ENCODE measurements around the gene GPC6.

Gene GPC6

DNA sequence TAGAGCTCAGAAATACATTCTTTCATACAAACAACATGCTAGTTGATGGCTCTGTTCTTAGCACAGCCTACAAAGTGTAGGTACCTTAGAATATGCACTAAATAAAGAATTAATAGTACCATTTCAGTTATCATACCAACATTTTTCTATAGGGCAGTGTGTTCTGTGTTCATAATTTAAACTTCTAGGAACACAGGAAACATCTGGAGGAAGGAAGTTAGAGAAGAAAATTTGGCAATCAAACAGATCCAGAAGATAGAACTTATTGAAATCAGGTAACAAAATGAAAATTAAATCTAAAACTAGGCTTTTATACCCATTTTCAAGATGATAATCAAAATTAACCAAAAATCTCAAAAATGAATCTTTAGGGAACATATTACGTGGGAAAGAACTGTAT, 725.3 kb downstream of the GPC6 start:
- Histone ChIP-seq H3K27ac (ENCODE audit: low read depth in 2 of 2, low read length in 2 of 2) (no peak overlapping the region), H3K4me1 (ENCODE audit: control insufficient read depth in 2 of 2, insufficient read depth in 2 of 2, low read length in 2 of 2) (no peaks in the 10 kb centered on the region), H3K4me3 (ENCODE audit: low read length in 2 of 2) (no peak overlapping the region), H3K27me3 (ENCODE audit: control insufficient read depth in 2 of 2, insufficient read depth in 2 of 2, low read length in 2 of 2) (no peaks in the 10 kb centered on the region), H3K36me3 (ENCODE audit: control insufficient read depth in 2 of 2, insufficient read depth in 2 of 2, low read length in 2 of 2) (no peaks in the 10 kb centered on the region), H3K9ac (ENCODE audit: low read depth in 1 of 2, low read length in 2 of 2) (no peak overlapping the region), H3K9me3 (ENCODE audit: control insufficient read depth in 2 of 2, low read length in 2 of 2) (no peaks in the 10 kb centered on the region)

DNA sequence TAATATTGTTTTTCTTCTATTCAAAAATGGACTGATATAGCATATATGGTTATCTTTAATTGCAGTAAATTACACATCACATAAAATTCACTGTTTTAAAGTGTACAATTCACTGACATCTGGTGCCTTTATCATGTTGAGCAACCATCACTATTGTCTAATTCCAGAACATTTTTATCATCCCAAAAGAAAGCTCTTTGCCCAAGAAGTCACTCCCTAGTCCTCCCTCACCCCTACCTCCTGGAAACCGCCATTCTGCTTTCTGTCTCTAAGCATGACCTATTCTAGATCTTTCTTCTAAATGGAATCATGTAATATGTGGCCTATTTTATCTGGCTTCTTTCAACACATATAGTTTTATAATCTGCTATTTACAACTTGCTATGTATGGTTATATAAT, 727.2 kb downstream of the GPC6 start:
- no peak overlapping the region for H3K9ac ChIP-seq (ENCODE audit: low read depth in 1 of 2, low read length in 2 of 2)
- H3K36me3 ChIP-seq (ENCODE audit: control insufficient read depth in 2 of 2, insufficient read depth in 2 of 2, low read length in 2 of 2): no peaks in the 10 kb centered on the region
- H3K27me3 ChIP-seq (ENCODE audit: control insufficient read depth in 2 of 2, insufficient read depth in 2 of 2, low read length in 2 of 2): no peaks in the 10 kb centered on the region
- H3K4me1 ChIP-seq (ENCODE audit: control insufficient read depth in 2 of 2, insufficient read depth in 2 of 2, low read length in 2 of 2): no peaks in the 10 kb centered on the region
- no peaks in the 10 kb centered on the region for H3K9me3 ChIP-seq (ENCODE audit: control insufficient read depth in 2 of 2, low read length in 2 of 2)
- H3K27ac ChIP-seq (ENCODE audit: low read depth in 2 of 2, low read length in 2 of 2): no peak overlapping the region
- H3K4me3 ChIP-seq (ENCODE audit: low read length in 2 of 2): no peak overlapping the region

DNA sequence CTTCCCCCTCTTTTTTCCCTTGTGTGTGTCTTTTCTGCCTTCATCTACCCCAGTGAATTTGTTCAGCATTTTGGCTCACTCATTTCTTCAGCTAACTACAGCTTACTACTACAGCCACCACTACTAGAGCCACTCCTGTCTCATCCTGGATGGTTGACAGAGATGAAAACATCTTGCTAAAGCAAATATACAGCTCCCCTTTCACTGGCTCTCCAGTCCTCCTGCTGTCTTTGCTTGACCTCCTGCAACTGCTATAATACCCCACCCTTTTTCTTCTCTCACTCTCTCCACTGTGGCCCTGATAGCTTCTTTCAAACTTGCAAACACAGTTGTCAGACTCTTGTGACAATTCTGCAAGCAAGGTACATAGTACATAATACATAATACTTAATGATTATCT, 729.3 kb downstream of the GPC6 start:
- no peaks in the 10 kb centered on the region for H3K9me3 ChIP-seq (ENCODE audit: control insufficient read depth in 2 of 2, low read length in 2 of 2)
- H3K4me1 ChIP-seq (ENCODE audit: control insufficient read depth in 2 of 2, insufficient read depth in 2 of 2, low read length in 2 of 2): no peaks in the 10 kb centered on the region
- no peaks in the 10 kb centered on the region for H3K36me3 ChIP-seq (ENCODE audit: control insufficient read depth in 2 of 2, insufficient read depth in 2 of 2, low read length in 2 of 2)
- H3K4me3 ChIP-seq (ENCODE audit: low read length in 2 of 2): no peak overlapping the region
- no peaks in the 10 kb centered on the region for H3K27me3 ChIP-seq (ENCODE audit: control insufficient read depth in 2 of 2, insufficient read depth in 2 of 2, low read length in 2 of 2)
- H3K27ac ChIP-seq (ENCODE audit: low read depth in 2 of 2, low read length in 2 of 2): peak overlapping the region in 1 of 2 donors; percentile 14
- no peak overlapping the region for H3K9ac ChIP-seq (ENCODE audit: low read depth in 1 of 2, low read length in 2 of 2)

DNA sequence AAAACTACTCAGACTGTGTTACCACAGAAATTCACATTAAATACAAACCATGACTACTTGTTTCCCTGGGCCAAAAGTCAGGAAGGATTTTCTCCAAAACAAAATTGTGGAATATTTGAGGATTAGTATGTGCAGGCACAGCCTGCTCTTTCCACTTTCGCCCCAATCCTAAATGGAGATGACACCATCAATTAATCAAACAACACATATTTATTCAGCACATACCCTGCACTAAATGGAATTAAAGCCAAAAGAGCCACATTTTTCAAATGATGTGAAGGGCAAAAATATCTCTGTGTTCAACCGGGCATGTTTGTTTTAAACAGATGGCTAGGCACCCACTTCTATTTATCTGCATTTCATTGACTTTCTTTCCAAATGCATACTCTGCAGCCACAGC, 729.8 kb downstream of the GPC6 start:
- no peaks in the 10 kb centered on the region for H3K9me3 ChIP-seq (ENCODE audit: control insufficient read depth in 2 of 2, low read length in 2 of 2)
- H3K9ac ChIP-seq (ENCODE audit: low read depth in 1 of 2, low read length in 2 of 2): no peak overlapping the region
- H3K27ac ChIP-seq (ENCODE audit: low read depth in 2 of 2, low read length in 2 of 2): no peak overlapping the region
- H3K36me3 ChIP-seq (ENCODE audit: control insufficient read depth in 2 of 2, insufficient read depth in 2 of 2, low read length in 2 of 2): no peaks in the 10 kb centered on the region
- H3K27me3 ChIP-seq (ENCODE audit: control insufficient read depth in 2 of 2, insufficient read depth in 2 of 2, low read length in 2 of 2): no peaks in the 10 kb centered on the region
- H3K4me1 ChIP-seq (ENCODE audit: control insufficient read depth in 2 of 2, insufficient read depth in 2 of 2, low read length in 2 of 2): no peaks in the 10 kb centered on the region
- H3K4me3 ChIP-seq (ENCODE audit: low read length in 2 of 2): no peak overlapping the region

DNA sequence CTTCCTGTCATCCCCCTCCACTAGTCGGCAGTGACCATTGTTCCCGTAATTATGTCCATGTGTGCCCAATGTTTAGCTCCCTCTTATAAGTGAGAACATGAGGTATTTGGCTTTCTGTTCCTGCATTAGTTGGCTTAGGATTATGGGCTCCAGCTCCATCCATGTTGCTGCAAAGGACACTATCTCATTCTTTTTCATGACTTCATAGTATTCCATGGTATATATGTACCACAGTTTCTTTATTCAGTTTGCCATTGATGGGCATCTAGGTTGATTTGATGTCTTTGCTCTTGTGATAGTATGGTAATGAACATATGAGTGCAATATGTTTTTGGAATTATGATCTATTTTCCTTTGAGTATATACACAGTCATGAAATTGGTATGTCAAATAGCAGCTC, 730.8 kb downstream of the GPC6 start:
- Histone ChIP-seq H3K27ac (ENCODE audit: low read depth in 2 of 2, low read length in 2 of 2) (no peak overlapping the region), H3K4me3 (ENCODE audit: low read length in 2 of 2) (no peak overlapping the region), H3K36me3 (ENCODE audit: control insufficient read depth in 2 of 2, insufficient read depth in 2 of 2, low read length in 2 of 2) (no peaks in the 10 kb centered on the region), H3K4me1 (ENCODE audit: control insufficient read depth in 2 of 2, insufficient read depth in 2 of 2, low read length in 2 of 2) (no peaks in the 10 kb centered on the region), H3K9ac (ENCODE audit: low read depth in 1 of 2, low read length in 2 of 2) (no peak overlapping the region), H3K9me3 (ENCODE audit: control insufficient read depth in 2 of 2, low read length in 2 of 2) (no peaks in the 10 kb centered on the region), H3K27me3 (ENCODE audit: control insufficient read depth in 2 of 2, insufficient read depth in 2 of 2, low read length in 2 of 2) (no peaks in the 10 kb centered on the region)

DNA sequence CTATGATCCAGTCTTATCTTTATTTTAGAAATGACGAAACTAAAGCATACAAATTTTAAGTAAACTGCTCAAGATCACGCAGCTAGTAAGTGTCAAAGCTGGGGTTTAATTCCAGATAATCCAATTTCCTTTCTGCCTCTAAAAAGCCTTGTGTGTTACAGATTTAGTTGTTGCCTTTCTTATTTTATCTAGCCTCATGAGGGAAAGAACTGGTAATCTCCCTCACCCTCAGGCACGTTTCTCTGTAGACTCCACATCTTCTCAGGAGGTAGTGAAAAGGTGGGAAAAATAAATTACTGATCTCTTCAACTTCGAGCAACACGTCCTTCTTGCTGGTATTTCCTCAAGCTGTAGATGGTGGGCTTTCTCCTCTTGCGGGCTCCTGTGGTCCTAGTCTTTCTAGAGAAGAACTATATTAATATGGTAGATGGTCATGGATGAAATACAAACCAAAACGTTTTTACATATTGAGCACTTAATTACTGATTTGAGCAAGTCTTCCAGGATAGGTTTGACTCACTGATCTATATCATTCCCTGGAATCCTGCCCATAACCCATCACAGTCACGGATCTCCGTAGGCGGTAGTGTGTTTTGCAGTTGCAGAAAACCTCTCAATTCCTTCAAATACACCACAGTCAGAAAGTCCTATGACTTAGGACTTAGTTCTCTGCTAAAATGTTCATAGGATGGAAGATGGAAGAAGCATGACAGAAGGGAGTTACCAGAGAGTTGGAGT, 733.4 kb downstream of the GPC6 start:
- H3K27ac ChIP-seq (ENCODE audit: low read depth in 2 of 2, low read length in 2 of 2): no peak overlapping the region
- H3K36me3 ChIP-seq (ENCODE audit: control insufficient read depth in 2 of 2, insufficient read depth in 2 of 2, low read length in 2 of 2): no peaks in the 10 kb centered on the region
- no peak overlapping the region for H3K9ac ChIP-seq (ENCODE audit: low read depth in 1 of 2, low read length in 2 of 2)
- no peaks in the 10 kb centered on the region for H3K4me1 ChIP-seq (ENCODE audit: control insufficient read depth in 2 of 2, insufficient read depth in 2 of 2, low read length in 2 of 2)
- H3K4me3 ChIP-seq (ENCODE audit: low read length in 2 of 2): no peak overlapping the region
- H3K27me3 ChIP-seq (ENCODE audit: control insufficient read depth in 2 of 2, insufficient read depth in 2 of 2, low read length in 2 of 2): no peaks in the 10 kb centered on the region
- H3K9me3 ChIP-seq (ENCODE audit: control insufficient read depth in 2 of 2, low read length in 2 of 2): no peaks in the 10 kb centered on the region

DNA sequence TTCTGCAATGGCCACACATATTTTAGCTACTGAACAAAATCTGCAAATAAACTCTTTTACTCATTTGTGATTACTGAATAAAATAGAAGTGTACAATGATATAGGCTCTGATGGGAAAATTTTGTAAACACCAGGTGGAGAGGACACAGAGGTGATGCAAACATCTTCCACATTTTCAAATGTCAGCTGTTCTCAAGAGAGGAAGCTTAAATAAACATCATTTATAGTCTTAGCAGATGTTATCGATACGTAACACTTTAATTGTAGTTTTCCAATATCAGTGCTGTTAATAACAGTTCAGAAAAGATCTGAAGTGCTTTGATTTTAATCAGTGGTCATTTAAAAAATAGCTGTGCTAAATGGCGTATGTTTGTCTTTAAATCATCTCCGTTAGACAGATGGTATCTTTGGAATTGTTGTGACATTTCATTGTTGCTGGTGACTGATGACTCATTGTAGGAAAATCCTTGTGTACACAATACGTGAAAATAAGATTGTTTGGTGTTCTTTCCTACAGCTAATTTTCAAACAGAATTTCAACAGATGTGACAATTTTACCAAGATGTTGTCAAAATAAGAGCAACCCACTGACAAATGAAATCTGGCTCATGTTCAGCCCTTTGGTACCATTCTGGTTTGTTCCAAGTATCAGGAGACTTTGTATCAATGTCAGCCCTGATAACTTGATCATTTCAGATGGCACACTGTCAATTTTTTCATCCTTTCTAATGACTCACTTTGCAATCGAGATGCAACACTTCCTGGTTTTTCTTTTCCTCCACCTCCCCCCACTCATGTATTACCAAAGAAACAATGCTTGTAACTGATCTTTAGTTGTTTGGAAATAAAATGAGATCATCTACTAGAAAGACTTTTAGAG, 736.9 kb downstream of the GPC6 start:
- no peaks in the 10 kb centered on the region for H3K36me3 ChIP-seq (ENCODE audit: control insufficient read depth in 2 of 2, insufficient read depth in 2 of 2, low read length in 2 of 2)
- H3K4me1 ChIP-seq (ENCODE audit: control insufficient read depth in 2 of 2, insufficient read depth in 2 of 2, low read length in 2 of 2): no peaks in the 10 kb centered on the region
- H3K27me3 ChIP-seq (ENCODE audit: control insufficient read depth in 2 of 2, insufficient read depth in 2 of 2, low read length in 2 of 2): no peaks in the 10 kb centered on the region
- H3K9ac ChIP-seq (ENCODE audit: low read depth in 1 of 2, low read length in 2 of 2): no peak overlapping the region
- H3K9me3 ChIP-seq (ENCODE audit: control insufficient read depth in 2 of 2, low read length in 2 of 2): no peaks in the 10 kb centered on the region
- H3K4me3 ChIP-seq (ENCODE audit: low read length in 2 of 2): no peak overlapping the region
- H3K27ac ChIP-seq (ENCODE audit: low read depth in 2 of 2, low read length in 2 of 2): no peak overlapping the region

DNA sequence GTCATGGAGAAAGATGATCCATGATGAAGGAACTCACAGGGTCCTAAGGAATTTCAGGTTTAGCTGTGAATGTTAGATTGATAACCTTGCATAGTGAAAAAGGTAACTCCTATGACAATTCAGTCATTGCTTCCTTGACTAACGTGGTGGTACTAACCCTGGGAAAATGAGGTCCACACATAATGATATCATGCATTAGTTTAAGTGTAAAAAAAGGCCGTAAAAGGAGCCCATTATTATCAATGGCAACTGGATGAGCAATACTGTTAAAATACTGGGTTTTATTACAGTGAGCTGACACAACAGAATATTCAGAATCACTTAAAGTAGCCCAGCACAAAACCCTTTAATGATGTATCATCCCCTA, 737.5 kb downstream of the GPC6 start:
- H3K9me3 ChIP-seq (ENCODE audit: control insufficient read depth in 2 of 2, low read length in 2 of 2): no peaks in the 10 kb centered on the region
- no peaks in the 10 kb centered on the region for H3K27me3 ChIP-seq (ENCODE audit: control insufficient read depth in 2 of 2, insufficient read depth in 2 of 2, low read length in 2 of 2)
- no peaks in the 10 kb centered on the region for H3K36me3 ChIP-seq (ENCODE audit: control insufficient read depth in 2 of 2, insufficient read depth in 2 of 2, low read length in 2 of 2)
- no peak overlapping the region for H3K4me3 ChIP-seq (ENCODE audit: low read length in 2 of 2)
- no peak overlapping the region for H3K9ac ChIP-seq (ENCODE audit: low read depth in 1 of 2, low read length in 2 of 2)
- no peak overlapping the region for H3K27ac ChIP-seq (ENCODE audit: low read depth in 2 of 2, low read length in 2 of 2)
- H3K4me1 ChIP-seq (ENCODE audit: control insufficient read depth in 2 of 2, insufficient read depth in 2 of 2, low read length in 2 of 2): no peaks in the 10 kb centered on the region

DNA sequence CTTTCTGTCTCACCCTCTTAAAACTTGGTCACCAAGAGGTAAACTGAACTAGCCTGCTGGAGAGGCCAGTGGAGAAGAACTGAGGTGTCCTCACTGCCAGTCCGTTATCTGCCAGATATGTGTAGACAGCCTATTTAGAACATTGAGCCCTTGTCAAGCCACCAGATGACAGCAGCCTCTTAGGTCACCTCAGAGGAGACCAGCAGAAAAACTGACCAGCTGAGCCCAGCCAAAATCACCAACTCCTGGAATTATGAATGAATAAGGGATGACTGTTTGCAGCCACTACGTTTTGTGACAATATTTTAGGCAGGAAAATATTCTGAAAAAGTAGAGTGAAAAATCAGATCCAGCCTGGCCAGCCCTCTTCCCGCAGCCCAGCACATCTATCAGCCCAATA, 739.0 kb downstream of the GPC6 start:
- no peak overlapping the region for H3K27ac ChIP-seq (ENCODE audit: low read depth in 2 of 2, low read length in 2 of 2)
- H3K4me3 ChIP-seq (ENCODE audit: low read length in 2 of 2): no peak overlapping the region
- H3K9ac ChIP-seq (ENCODE audit: low read depth in 1 of 2, low read length in 2 of 2): no peak overlapping the region
- H3K9me3 ChIP-seq (ENCODE audit: control insufficient read depth in 2 of 2, low read length in 2 of 2): no peaks in the 10 kb centered on the region
- no peaks in the 10 kb centered on the region for H3K36me3 ChIP-seq (ENCODE audit: control insufficient read depth in 2 of 2, insufficient read depth in 2 of 2, low read length in 2 of 2)
- H3K4me1 ChIP-seq (ENCODE audit: control insufficient read depth in 2 of 2, insufficient read depth in 2 of 2, low read length in 2 of 2): no peaks in the 10 kb centered on the region
- no peaks in the 10 kb centered on the region for H3K27me3 ChIP-seq (ENCODE audit: control insufficient read depth in 2 of 2, insufficient read depth in 2 of 2, low read length in 2 of 2)

DNA sequence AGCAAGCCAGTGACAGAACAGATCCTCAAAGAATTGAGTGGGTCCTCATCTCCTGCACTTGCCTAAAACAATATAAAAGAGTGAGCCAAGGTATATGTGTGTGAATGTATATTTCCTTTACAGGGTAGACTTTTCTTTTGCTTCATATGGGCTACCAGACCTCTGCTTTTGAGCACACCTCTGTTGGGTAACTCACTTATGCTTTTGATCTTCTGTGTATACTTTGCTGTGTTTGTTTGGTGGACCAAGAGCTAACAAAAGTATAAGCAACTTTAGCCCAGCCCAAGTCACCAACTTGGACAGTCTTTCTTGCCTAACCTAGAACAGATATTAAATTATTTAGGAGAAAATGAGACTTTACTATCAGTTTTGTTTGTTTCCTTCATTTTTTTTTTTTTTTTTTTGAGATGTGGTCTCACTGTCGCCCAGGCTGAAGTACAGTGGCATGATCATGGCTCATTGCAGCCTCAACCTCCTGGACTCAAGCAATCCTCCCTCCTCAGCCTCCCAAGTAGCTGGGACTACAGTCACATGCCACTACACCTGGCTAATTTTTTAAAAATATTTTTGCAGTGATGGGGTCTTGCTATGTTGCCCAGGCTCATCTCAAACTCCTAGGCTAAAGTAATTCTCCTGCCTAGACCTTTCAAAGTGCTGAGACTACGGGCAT, 739.8 kb downstream of the GPC6 start:
- no peaks in the 10 kb centered on the region for H3K4me1 ChIP-seq (ENCODE audit: control insufficient read depth in 2 of 2, insufficient read depth in 2 of 2, low read length in 2 of 2)
- no peak overlapping the region for H3K27ac ChIP-seq (ENCODE audit: low read depth in 2 of 2, low read length in 2 of 2)
- no peak overlapping the region for H3K9ac ChIP-seq (ENCODE audit: low read depth in 1 of 2, low read length in 2 of 2)
- H3K9me3 ChIP-seq (ENCODE audit: control insufficient read depth in 2 of 2, low read length in 2 of 2): no peaks in the 10 kb centered on the region
- H3K36me3 ChIP-seq (ENCODE audit: control insufficient read depth in 2 of 2, insufficient read depth in 2 of 2, low read length in 2 of 2): no peaks in the 10 kb centered on the region
- H3K27me3 ChIP-seq (ENCODE audit: control insufficient read depth in 2 of 2, insufficient read depth in 2 of 2, low read length in 2 of 2): no peaks in the 10 kb centered on the region
- H3K4me3 ChIP-seq (ENCODE audit: low read length in 2 of 2): no peak overlapping the region
